ENCODE measurements around the gene TNN.

DNA sequence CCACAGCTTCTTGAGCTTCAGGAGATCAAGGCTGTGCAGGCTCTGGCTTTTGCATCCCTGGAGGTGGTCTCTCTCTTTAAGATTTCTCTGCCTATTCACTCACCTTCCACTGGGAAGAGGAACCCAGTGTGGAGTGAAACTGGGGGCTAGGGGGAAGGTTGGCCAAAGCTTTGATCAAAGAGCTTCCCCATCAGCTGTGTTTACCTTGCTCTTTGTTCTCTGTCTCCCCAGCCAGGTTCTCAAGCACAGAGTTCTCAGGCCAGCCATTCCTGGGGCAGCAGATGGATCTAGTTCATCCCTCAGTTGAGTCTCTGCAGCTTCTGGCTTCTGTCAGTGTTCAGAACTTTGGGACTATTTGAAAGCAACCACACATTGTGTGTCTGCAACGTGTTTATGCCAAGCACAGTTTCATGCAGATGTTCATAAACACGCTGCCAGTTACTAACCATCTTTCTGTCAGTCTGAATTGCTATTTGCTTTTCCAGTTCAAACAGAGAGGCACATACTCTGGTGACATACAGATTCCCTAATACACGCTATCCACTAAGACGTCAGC lies 27.2 kb upstream of the TNN start:
- TF ChIP-seq, protein P1, sequence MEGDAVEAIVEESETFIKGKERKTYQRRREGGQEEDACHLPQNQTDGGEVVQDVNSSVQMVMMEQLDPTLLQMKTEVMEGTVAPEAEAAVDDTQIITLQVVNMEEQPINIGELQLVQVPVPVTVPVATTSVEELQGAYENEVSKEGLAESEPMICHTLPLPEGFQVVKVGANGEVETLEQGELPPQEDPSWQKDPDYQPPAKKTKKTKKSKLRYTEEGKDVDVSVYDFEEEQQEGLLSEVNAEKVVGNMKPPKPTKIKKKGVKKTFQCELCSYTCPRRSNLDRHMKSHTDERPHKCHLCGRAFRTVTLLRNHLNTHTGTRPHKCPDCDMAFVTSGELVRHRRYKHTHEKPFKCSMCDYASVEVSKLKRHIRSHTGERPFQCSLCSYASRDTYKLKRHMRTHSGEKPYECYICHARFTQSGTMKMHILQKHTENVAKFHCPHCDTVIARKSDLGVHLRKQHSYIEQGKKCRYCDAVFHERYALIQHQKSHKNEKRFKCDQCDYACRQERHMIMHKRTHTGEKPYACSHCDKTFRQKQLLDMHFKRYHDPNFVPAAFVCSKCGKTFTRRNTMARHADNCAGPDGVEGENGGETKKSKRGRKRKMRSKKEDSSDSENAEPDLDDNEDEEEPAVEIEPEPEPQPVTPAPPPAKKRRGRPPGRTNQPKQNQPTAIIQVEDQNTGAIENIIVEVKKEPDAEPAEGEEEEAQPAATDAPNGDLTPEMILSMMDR (IDR thresholded peaks at IDR 0.05) = no peak
- TF ChIP-seq POLR2A (IDR thresholded peaks at IDR 0.05) = no peak
